Liver (tissue), 9 donors: Measurements from ENCODE around the gene ALPI. TPM values are rescaled to one million over a fixed set of nuclear protein-coding genes. Genes with fewer than 3 reads are reported as not detected.
A peak's percentile ranks its signal among the peaks of the same experiment; 100 is the strongest.
"Not testable (repeated sequence)": the region's sequence is repeated elsewhere in the genome, so short reads cannot be mapped to it uniquely, and the experiment has no call there.

Experiments used
- DNase-seq: peaks from one replicate; pipeline ENCODE4 v3.0.0-alpha.2; 2017; ENCODE audit warnings: low spot score
- H3K27ac ChIP-seq, 2 donors: one replicate each; pipeline ENCODE4 v1.7.0; 2013; ENCODE audit warnings: inconsistent platforms in 2 of 2, low read length in 2 of 2, control low read depth in 1 of 2, low read depth in 1 of 2, mild to moderate bottlenecking in 1 of 2
- H3K27me3 ChIP-seq, 4 donors: one replicate each; pipeline versions ENCODE4 v1.6.1 to v1.7.0; 2013; ENCODE audit warnings: low read length in 3 of 4, inconsistent platforms in 1 of 4, mild to moderate bottlenecking in 1 of 4, moderate library complexity in 1 of 4; ENCODE audit not compliant: control insufficient read depth in 4 of 4, insufficient read depth in 4 of 4
- H3K36me3 ChIP-seq, 4 donors: one replicate each; pipeline versions ENCODE4 v1.6.1 to v1.7.0; 2013; ENCODE audit warnings: low read length in 3 of 4, mild to moderate bottlenecking in 3 of 4, low read depth in 1 of 4, moderate library complexity in 1 of 4; ENCODE audit not compliant: control insufficient read depth in 4 of 4, insufficient read depth in 3 of 4
- H3K4me1 ChIP-seq, 4 donors: one replicate each; pipeline versions ENCODE4 v1.6.1 to v1.7.0; 2013; ENCODE audit warnings: low read length in 3 of 4, mild to moderate bottlenecking in 3 of 4, moderate library complexity in 1 of 4; ENCODE audit not compliant: control insufficient read depth in 4 of 4, insufficient read depth in 4 of 4
- H3K4me3 ChIP-seq, 3 donors: one replicate each; pipeline versions ENCODE4 v1.6.1 to v1.7.0; 2013; ENCODE audit warnings: low read length in 3 of 3, control low read depth in 1 of 3, low read depth in 1 of 3, mild to moderate bottlenecking in 1 of 3
- H3K9ac ChIP-seq, 2 donors: one replicate each; pipeline ENCODE4 v1.7.0; 2013; ENCODE audit warnings: low read length in 2 of 2, mild to moderate bottlenecking in 2 of 2, moderate library complexity in 2 of 2, control low read depth in 1 of 2, low read depth in 1 of 2
- H3K9me3 ChIP-seq, 4 donors: one replicate each; pipeline versions ENCODE4 v1.6.1 to v1.7.0; 2013; ENCODE audit warnings: low read length in 3 of 4; ENCODE audit not compliant: control insufficient read depth in 4 of 4
- ATF3 ChIP-seq: IDR thresholded peaks from 2 replicates; pipeline ENCODE4 v1.6.1; 2016; ENCODE audit warnings: antibody characterized with exemption
- EGR1 ChIP-seq, 2 donors: IDR thresholded peaks; 2 replicates each; pipeline ENCODE4 v1.6.1; 2016 to 2018; ENCODE audit warnings: antibody characterized with exemption in 2 of 2, low read depth in 2 of 2
- NR2F2 ChIP-seq: IDR thresholded peaks from 2 replicates; pipeline ENCODE4 v1.6.1; 2016; ENCODE audit warnings: antibody characterized with exemption
- RAD21 ChIP-seq, 2 donors: IDR thresholded peaks; 2 replicates each; pipeline ENCODE4 v1.6.1; 2016; ENCODE audit warnings: antibody characterized with exemption in 2 of 2, mild to moderate bottlenecking in 2 of 2
- WGBS: extraction: QIAGEN DNeasy Blood & Tissue Kit; methylation state at CpG from one replicate; pipeline ENCODE4 v1.1.7; 2013; 5-methylcytosine and 5-hydroxymethylcytosine counted together
- polyA plus RNA-seq, 2 donors: library from polyadenylated mRNA; stranded (reverse) in 1 of 2; unstranded in 1 of 2; fragments of 200-250 nt in 1 of 2; fragments of >200 nt in 1 of 2; fragmentation: Nextera tagmentation in 1 of 2; extraction: Ambion mirVana in 1 of 2; gene quantifications; one replicate each; pipeline versions ENCODE4 v1.2.1 to v1.2.3, GENCODE V29; 2013 to 2015
- total RNA-seq, 2 donors: library from RNA; depleted of rRNA; stranded (reverse); fragments of >200 nt; gene quantifications; one replicate each; pipeline ENCODE4 v1.2.3, GENCODE V29; 2014
- TF ChIP-seq, protein P1 (sequence below): fragments of 150-350 bp; IDR thresholded peaks from 2 replicates; pipeline ENCODE4 v1.5.1; 2017; ENCODE audit warnings: improper control_type of control experiment, low read depth, low read length; ENCODE audit not compliant: missing input control
- donor health status: healthy.
- donor health status: healthy.
- donor health status: healthy.
- donor health status: healthy.
- donor health status: healthy.

The ALPI gene
- total and polyA plus RNA-seq, 4 donors, result 0.02 TPM; not detected in 3

- no peaks in the 10 kb centered on the region for H3K9me3 ChIP-seq
- no peak for DNase-seq
- TF ChIP-seq EGR1 (IDR thresholded peaks at IDR 0.05; ENCODE audit: low read depth in 2 of 2), result no peak
- WGBS, result 25% methylated on average over 3 of the region's 5 CpGs
- no peak overlapping the region for H3K4me3 ChIP-seq
- H3K9ac ChIP-seq, result no peak overlapping the region
- no peak overlapping the region for H3K27ac ChIP-seq
- no peaks in the 10 kb centered on the region for H3K27me3 ChIP-seq
- peaks cover 2 to 10% (median 5%) of the 10 kb centered on the region in 4 donors for H3K4me1 ChIP-seq
- H3K36me3 ChIP-seq, result no peaks in the 10 kb centered on the region
Measured at GRCh38 chr2:232439758-232440135, 16.2 kb upstream of the ALPI start.

GRCh38 chr2:232440220-232441018 lies 15.5 kb upstream of the ALPI start:
- 14% methylated on average over 16 of the region's 16 CpGs for WGBS
- not testable (repeated sequence) for H3K9ac ChIP-seq, H3K36me3 ChIP-seq, H3K4me1 ChIP-seq, H3K4me3 ChIP-seq, H3K9me3 ChIP-seq, H3K27me3 ChIP-seq, H3K27ac ChIP-seq
- TF ChIP-seq RAD21 (IDR thresholded peaks at IDR 0.05), result peak; percentile 84 to 89
- TF ChIP-seq, protein P1, sequence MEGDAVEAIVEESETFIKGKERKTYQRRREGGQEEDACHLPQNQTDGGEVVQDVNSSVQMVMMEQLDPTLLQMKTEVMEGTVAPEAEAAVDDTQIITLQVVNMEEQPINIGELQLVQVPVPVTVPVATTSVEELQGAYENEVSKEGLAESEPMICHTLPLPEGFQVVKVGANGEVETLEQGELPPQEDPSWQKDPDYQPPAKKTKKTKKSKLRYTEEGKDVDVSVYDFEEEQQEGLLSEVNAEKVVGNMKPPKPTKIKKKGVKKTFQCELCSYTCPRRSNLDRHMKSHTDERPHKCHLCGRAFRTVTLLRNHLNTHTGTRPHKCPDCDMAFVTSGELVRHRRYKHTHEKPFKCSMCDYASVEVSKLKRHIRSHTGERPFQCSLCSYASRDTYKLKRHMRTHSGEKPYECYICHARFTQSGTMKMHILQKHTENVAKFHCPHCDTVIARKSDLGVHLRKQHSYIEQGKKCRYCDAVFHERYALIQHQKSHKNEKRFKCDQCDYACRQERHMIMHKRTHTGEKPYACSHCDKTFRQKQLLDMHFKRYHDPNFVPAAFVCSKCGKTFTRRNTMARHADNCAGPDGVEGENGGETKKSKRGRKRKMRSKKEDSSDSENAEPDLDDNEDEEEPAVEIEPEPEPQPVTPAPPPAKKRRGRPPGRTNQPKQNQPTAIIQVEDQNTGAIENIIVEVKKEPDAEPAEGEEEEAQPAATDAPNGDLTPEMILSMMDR, result peak; percentile 87
- peak; percentile 87 for DNase-seq

GRCh38 chr2:232441147-232441651 lies 14.8 kb upstream of the ALPI start:
- DNase-seq, result no peak
- 82% methylated on average over 12 of the region's 12 CpGs for WGBS
- H3K27ac ChIP-seq, result no peak overlapping the region
- TF ChIP-seq ATF3, result no peak
- TF ChIP-seq NR2F2, result no peak
- H3K9ac ChIP-seq, result no peak overlapping the region
- H3K9me3 ChIP-seq, result no peaks in the 10 kb centered on the region
- no peaks in the 10 kb centered on the region for H3K27me3 ChIP-seq
- H3K36me3 ChIP-seq, result no peaks in the 10 kb centered on the region
- H3K4me3 ChIP-seq, result no peak overlapping the region
- H3K4me1 ChIP-seq, result peaks cover 2 to 10% (median 5%) of the 10 kb centered on the region in 4 donors

DNA sequence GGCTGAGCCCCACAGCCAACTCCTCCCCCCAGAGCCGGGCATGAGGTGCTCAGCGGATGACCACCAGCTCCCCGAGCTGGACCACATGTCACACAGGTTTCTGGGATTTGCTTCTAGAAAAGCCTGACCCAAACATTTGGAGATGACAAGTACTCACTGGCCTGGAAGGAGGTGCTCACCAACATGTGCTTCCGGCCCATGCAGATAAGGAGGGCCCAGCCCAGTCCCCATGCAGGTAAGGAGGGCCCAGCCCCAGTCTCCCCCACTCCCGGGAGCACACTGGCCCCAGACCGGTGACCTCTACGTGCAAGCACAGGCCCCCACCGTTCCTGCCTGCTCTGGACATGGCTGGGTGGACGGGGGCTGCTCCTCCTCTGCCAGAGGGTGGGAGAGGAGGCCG lies 14.0 kb upstream of the ALPI start:
- WGBS, result 92% methylated on average over 9 of the region's 10 CpGs

GRCh38 chr2:232442431-232442830 lies 13.5 kb upstream of the ALPI start:
- WGBS, result 75% methylated on average over 13 of the region's 13 CpGs
- DNase-seq, H3K9ac ChIP-seq: not testable (repeated sequence)

More for the DNA sequence above, 14.0 kb upstream of the ALPI start:
- H3K36me3 ChIP-seq, H3K9me3 ChIP-seq, H3K27me3 ChIP-seq, DNase-seq, H3K4me3 ChIP-seq, H3K9ac ChIP-seq, H3K27ac ChIP-seq: not testable (repeated sequence)
- H3K4me1 ChIP-seq, result peaks cover 2 to 17% (median 9%) of the 10 kb centered on the region in 4 donors

GRCh38 chr2:232443047-232443446 lies 12.9 kb upstream of the ALPI start:
- H3K9me3 ChIP-seq, H3K9ac ChIP-seq, H3K36me3 ChIP-seq, H3K4me3 ChIP-seq, H3K27me3 ChIP-seq, H3K27ac ChIP-seq, DNase-seq: not testable (repeated sequence)
- WGBS, result 83% methylated on average over 9 of the region's 13 CpGs
- peaks cover 8 to 24% (median 14%) of the 10 kb centered on the region in 4 donors for H3K4me1 ChIP-seq

More at GRCh38 chr2:232442431-232442830, 13.5 kb upstream of the ALPI start:
- not testable (repeated sequence) for H3K27me3 ChIP-seq, H3K4me3 ChIP-seq, H3K27ac ChIP-seq, H3K36me3 ChIP-seq, H3K9me3 ChIP-seq
- H3K4me1 ChIP-seq, result peaks cover 7 to 20% (median 13%) of the 10 kb centered on the region in 4 donors
